Measurements from ENCODE around the gene C15orf40. TPM values are rescaled to one million over a fixed set of nuclear protein-coding genes. Genes with fewer than 3 reads are reported as not detected.
A peak's percentile ranks its signal among the peaks of the same experiment; 100 is the strongest.

C15orf40 gene
- polyA plus RNA-seq, 2 of the 4 experiments (the other 2 are of a cell fraction): 48.0 to 55.0 TPM

DNA sequence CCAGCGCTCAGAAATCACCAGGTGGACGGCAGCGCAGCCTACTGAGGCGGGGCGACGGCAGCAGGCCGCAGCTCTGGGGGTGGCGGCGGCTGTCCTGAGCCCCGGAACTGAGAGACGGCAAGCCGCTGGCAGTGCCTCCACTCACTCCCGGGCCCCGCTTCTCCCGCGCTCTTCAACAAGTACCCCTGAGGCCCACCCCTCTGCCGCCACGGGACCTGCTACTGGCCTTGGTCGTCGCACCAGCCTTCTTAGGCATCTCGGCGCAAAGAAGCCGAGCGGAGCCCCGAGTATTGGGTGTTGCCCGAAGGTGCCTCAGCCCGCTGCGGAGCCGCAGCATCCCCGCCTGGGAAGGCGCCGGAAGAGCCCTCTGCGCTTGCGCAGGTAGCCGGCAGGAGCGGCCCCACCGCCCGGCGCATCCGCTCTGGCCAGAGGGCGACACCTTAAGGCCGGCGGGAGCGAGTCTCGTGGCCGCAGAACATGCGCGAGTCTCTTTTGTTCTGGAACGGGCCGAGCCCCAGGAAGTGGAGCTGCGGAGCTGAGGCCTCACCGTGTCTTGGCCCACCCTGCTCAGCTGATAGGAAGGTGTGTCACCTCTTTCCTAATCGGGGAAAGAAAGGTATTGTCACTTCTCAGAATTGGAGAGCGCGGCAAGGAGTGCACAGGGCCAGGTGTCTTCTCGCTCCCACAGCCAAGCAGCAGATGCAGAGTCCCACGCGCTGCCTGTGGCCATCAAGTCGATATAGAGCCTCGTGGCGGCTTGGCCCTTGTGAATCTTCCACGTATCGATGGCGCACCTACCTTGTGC, at the start of gene C15orf40 (continued):
- peak; percentile 93 for TF ChIP-seq HOXB5 (CRISPR knock-in tag; IDR thresholded peaks at IDR 0.05)
- 0 out of 2 replicates have a peak, but pooled peaks have one; percentile 50 for TF ChIP-seq TP53 (CRISPR knock-in tag; IDR thresholded peaks at IDR 0.05)
- TF ChIP-seq GATA3 (IDR thresholded peaks at IDR 0.05; ENCODE audit: borderline replicate concordance): no peak
- TF ChIP-seq HDAC2 (IDR thresholded peaks at IDR 0.05): no peak
- TF ChIP-seq MYC (IDR thresholded peaks at IDR 0.05; ENCODE audit: borderline replicate concordance, low read length): peak; percentile 98
- no peak for TF ChIP-seq ZSCAN20 (CRISPR knock-in tag; IDR thresholded peaks at IDR 0.05)
- no peak for TF ChIP-seq ZC3H11A (IDR thresholded peaks at IDR 0.05)
- TF ChIP-seq ZFP36 (IDR thresholded peaks at IDR 0.05; ENCODE audit: borderline replicate concordance, partially characterized antibody): no peak
- TF ChIP-seq MAX (IDR thresholded peaks at IDR 0.05): peak; percentile 99
- TF ChIP-seq, protein P1, sequence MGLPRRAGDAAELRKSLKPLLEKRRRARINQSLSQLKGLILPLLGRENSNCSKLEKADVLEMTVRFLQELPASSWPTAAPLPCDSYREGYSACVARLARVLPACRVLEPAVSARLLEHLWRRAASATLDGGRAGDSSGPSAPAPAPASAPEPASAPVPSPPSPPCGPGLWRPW (IDR thresholded peaks at IDR 0.05): no peak
- peak; percentile 93; the same call in 1 of the 2 replicates for TF ChIP-seq HOXB13 (CRISPR knock-in tag; IDR thresholded peaks at IDR 0.05; ENCODE audit: low read depth)
- no peak for TF ChIP-seq TFCP2L1 (CRISPR knock-in tag; IDR thresholded peaks at IDR 0.05)
- TF ChIP-seq CHD2 (IDR thresholded peaks at IDR 0.05; ENCODE audit: low read length, partially characterized antibody): no peak
- no peak; the same call in 1 of the 2 replicates for TF ChIP-seq HEYL (CRISPR knock-in tag; IDR thresholded peaks at IDR 0.05)
- TF ChIP-seq ESRRA (IDR thresholded peaks at IDR 0.05; ENCODE audit: borderline replicate concordance, low read length): no peak
- TF ChIP-seq NFE2L2 (conservative IDR thresholded peaks at IDR 0.05; ENCODE audit: low read length): no peak
- TF ChIP-seq PBX3 (IDR thresholded peaks at IDR 0.05): peak; percentile 56; the same call in 1 of the 2 replicates
- 0 out of 2 replicates have a peak, but pooled peaks have one; percentile 62 for TF ChIP-seq HOXA7 (CRISPR knock-in tag; IDR thresholded peaks at IDR 0.05)
- no peak for TF ChIP-seq CBX8 (IDR thresholded peaks at IDR 0.05)
- peak; percentile 42; the same call in 2 of the 3 replicates for TF ChIP-seq SMC3 (IDR thresholded peaks at IDR 0.05)
- TF ChIP-seq, protein P2, sequence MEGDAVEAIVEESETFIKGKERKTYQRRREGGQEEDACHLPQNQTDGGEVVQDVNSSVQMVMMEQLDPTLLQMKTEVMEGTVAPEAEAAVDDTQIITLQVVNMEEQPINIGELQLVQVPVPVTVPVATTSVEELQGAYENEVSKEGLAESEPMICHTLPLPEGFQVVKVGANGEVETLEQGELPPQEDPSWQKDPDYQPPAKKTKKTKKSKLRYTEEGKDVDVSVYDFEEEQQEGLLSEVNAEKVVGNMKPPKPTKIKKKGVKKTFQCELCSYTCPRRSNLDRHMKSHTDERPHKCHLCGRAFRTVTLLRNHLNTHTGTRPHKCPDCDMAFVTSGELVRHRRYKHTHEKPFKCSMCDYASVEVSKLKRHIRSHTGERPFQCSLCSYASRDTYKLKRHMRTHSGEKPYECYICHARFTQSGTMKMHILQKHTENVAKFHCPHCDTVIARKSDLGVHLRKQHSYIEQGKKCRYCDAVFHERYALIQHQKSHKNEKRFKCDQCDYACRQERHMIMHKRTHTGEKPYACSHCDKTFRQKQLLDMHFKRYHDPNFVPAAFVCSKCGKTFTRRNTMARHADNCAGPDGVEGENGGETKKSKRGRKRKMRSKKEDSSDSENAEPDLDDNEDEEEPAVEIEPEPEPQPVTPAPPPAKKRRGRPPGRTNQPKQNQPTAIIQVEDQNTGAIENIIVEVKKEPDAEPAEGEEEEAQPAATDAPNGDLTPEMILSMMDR (IDR thresholded peaks at IDR 0.05): peak; percentile 71
- TF ChIP-seq KDM5A (IDR thresholded peaks at IDR 0.05): peak; percentile 64; the same call in 1 of the 2 replicates
- no peak for TF ChIP-seq FOXS1 (CRISPR knock-in tag; IDR thresholded peaks at IDR 0.05)
- no peak; the same call in 1 of the 2 replicates for TF ChIP-seq RFX5 (IDR thresholded peaks at IDR 0.05)
- no peak for TF ChIP-seq CHD4 (IDR thresholded peaks at IDR 0.05; ENCODE audit: borderline replicate concordance)
- TF ChIP-seq POLR2A (IDR thresholded peaks at IDR 0.05; ENCODE audit: low read length): peak; percentile 72
- TF ChIP-seq RNF2 (IDR thresholded peaks at IDR 0.05; ENCODE audit: borderline replicate concordance, low read depth): no peak
- TF ChIP-seq RCOR1 (IDR thresholded peaks at IDR 0.05; ENCODE audit: low read depth, low read length): no peak
- TF ChIP-seq MAFK (IDR thresholded peaks at IDR 0.05; ENCODE audit: partially characterized antibody): no peak
- TF ChIP-seq PHF8 (IDR thresholded peaks at IDR 0.05; ENCODE audit: borderline replicate concordance, low read depth): peak; percentile 68

Measured in A549 (cell line).